NCI-H2196 (cell line): ENCODE results near the gene TNXB.
"Not testable (repeated sequence)": the region's sequence is repeated elsewhere in the genome, so short reads cannot be mapped to it uniquely, and the experiment has no call there.

Experiments
- DNase-seq: peaks from one replicate; lab custom pipeline; 2025; ENCODE audit not compliant: unreplicated experiment; lab: John Stamatoyannopoulos, UW

The TNXB gene

GRCh38 chr6:32146287-32146686, 37.1 kb upstream of the TNXB start:
- no peak for DNase-seq

- not testable (repeated sequence) for DNase-seq
Observed at GRCh38 chr6:32144238-32144637, 35.1 kb upstream of the TNXB start.

- DNase-seq, result no peak
Observed at GRCh38 chr6:32140420-32141046, 31.4 kb upstream of the TNXB start.

GRCh38 chr6:32139590-32139989, 30.5 kb upstream of the TNXB start:
- no peak for DNase-seq

GRCh38 chr6:32137454-32137853, 28.3 kb upstream of the TNXB start:
- no peak for DNase-seq

GRCh38 chr6:32133786-32134185, 24.6 kb upstream of the TNXB start:
- no peak for DNase-seq

GRCh38 chr6:32132110-32132509, 23.0 kb upstream of the TNXB start:
- DNase-seq, result no peak

- no peak for DNase-seq
Observed at GRCh38 chr6:32131439-32131948, 22.4 kb upstream of the TNXB start.

GRCh38 chr6:32129297-32130088, 20.4 kb upstream of the TNXB start:
- DNase-seq, result no peak

- DNase-seq, result no peak
Observed at GRCh38 chr6:32128751-32129296, 19.7 kb upstream of the TNXB start.

GRCh38 chr6:32127717-32128592, 18.8 kb upstream of the TNXB start, which contains the start of gene ATF6B:
Gene ATF6B (minus strand): TSS chr6:32128246. CDS start chr6:32128207, 39 bp downstream.
- peak; percentile 98 for DNase-seq

GRCh38 chr6:32127409-32127716, 18.2 kb upstream of the TNXB start:
- DNase-seq, result no peak

- DNase-seq, result no peak
Observed at GRCh38 chr6:32126880-32127279, 17.7 kb upstream of the TNXB start.

GRCh38 chr6:32123681-32124080, 14.5 kb upstream of the TNXB start:
- DNase-seq, result no peak

GRCh38 chr6:32120573-32121059, 11.5 kb upstream of the TNXB start:
- no peak for DNase-seq

GRCh38 chr6:32118782-32119628, 9.9 kb upstream of the TNXB start:
- DNase-seq, result peak; percentile 77

GRCh38 chr6:32117461-32117860, 8.3 kb upstream of the TNXB start:
- no peak for DNase-seq

- peak; percentile 19 for DNase-seq
Observed at GRCh38 chr6:32116674-32117073, 7.5 kb upstream of the TNXB start.

GRCh38 chr6:32115623-32116022, 6.5 kb upstream of the TNXB start:
- DNase-seq, result no peak

GRCh38 chr6:32114796-32115195, 5.7 kb upstream of the TNXB start:
- no peak for DNase-seq
